ENCODE measurements around the gene TRIM10. TPM values are rescaled to one million over a fixed set of nuclear protein-coding genes. Genes with fewer than 3 reads are reported as not detected.

The TRIM10 gene
- total and polyA plus RNA-seq, 2 experiments from 2014 or later = 0.11 TPM; not detected in 1

- no peaks in the 10 kb centered on the region for H4K20me1 ChIP-seq (ENCODE audit: insufficient read depth)
- peaks cover 35% of the 10 kb centered on the region for H3K4me1 ChIP-seq (ENCODE audit: insufficient read depth)
- no peak overlapping the region for H3K9ac ChIP-seq
- 63 to 81% methylated on average over 14 to 17 of the region's 17 CpGs for WGBS, 2 experiments (ENCODE audit: low coverage in 1 of 2, low lambda C conversion rate in 2 of 2, missing lambda C conversion rate in 2 of 2)
- no peaks in the 10 kb centered on the region for H3K27me3 ChIP-seq (replicated peaks; ENCODE audit: insufficient read depth)
- H3F3A ChIP-seq (ENCODE audit: insufficient read depth) = peaks cover 15% of the 10 kb centered on the region
- TF ChIP-seq EZH2phosphoT487 (IDR thresholded peaks at IDR 0.05; ENCODE audit: insufficient read depth, low read depth) (no peak), EZH2 (IDR thresholded peaks at IDR 0.05; ENCODE audit: insufficient read depth, poor library complexity, severe bottlenecking) (no peak)
- no peaks in the 10 kb centered on the region for H3K9me2 ChIP-seq (ENCODE audit: insufficient read depth)
- H3K36me3 ChIP-seq (ENCODE audit: low read depth) = no peaks in the 10 kb centered on the region
- no peak overlapping the region for H2AFZ ChIP-seq
- H3K79me2 ChIP-seq (ENCODE audit: insufficient read depth) = no peaks in the 10 kb centered on the region
- H3K27ac ChIP-seq = no peak overlapping the region
- no peak for DNase-seq
- H3K4me2 ChIP-seq (ENCODE audit: unreplicated experiment) = no peak overlapping the region
- no peak overlapping the region for H3K4me3 ChIP-seq
- no peaks in the 10 kb centered on the region for H3K9me3 ChIP-seq (ENCODE audit: low read depth)
- in situ Hi-C loops (cut with MboI) = no loop called here
These were observed 7.0 kb downstream of the TRIM10 start for GRCh38 chr6:30154061-30154460.

GRCh38 chr6:30152910-30153610 is 8.0 kb downstream of the TRIM10 start:
- no peak for DNase-seq
- no peak overlapping the region for H3K4me2 ChIP-seq (ENCODE audit: unreplicated experiment)
- no peak overlapping the region for H3K4me3 ChIP-seq
- H4K20me1 ChIP-seq (ENCODE audit: insufficient read depth) = no peaks in the 10 kb centered on the region
- H3K36me3 ChIP-seq (ENCODE audit: low read depth) = no peaks in the 10 kb centered on the region
- in situ Hi-C loops (cut with MboI) = no loop called here
- no peaks in the 10 kb centered on the region for H3K9me3 ChIP-seq (ENCODE audit: low read depth)
- peaks cover 15% of the 10 kb centered on the region for H3F3A ChIP-seq (ENCODE audit: insufficient read depth)
- no peaks in the 10 kb centered on the region for H3K9me2 ChIP-seq (ENCODE audit: insufficient read depth)
- H3K4me1 ChIP-seq (ENCODE audit: insufficient read depth) = peaks cover 35% of the 10 kb centered on the region
- H2AFZ ChIP-seq = no peak overlapping the region
- TF ChIP-seq EZH2phosphoT487 (IDR thresholded peaks at IDR 0.05; ENCODE audit: insufficient read depth, low read depth) (no peak), EZH2 (IDR thresholded peaks at IDR 0.05; ENCODE audit: insufficient read depth, poor library complexity, severe bottlenecking) (no peak)
- no peaks in the 10 kb centered on the region for H3K79me2 ChIP-seq (ENCODE audit: insufficient read depth)
- no peaks in the 10 kb centered on the region for H3K27me3 ChIP-seq (replicated peaks; ENCODE audit: insufficient read depth)
- H3K9ac ChIP-seq = no peak overlapping the region
- no peak overlapping the region for H3K27ac ChIP-seq
- WGBS, 2 experiments (ENCODE audit: low coverage in 1 of 2, low lambda C conversion rate in 2 of 2, missing lambda C conversion rate in 2 of 2) = 80% methylated on average over 3 of the region's 3 CpGs

DNA sequence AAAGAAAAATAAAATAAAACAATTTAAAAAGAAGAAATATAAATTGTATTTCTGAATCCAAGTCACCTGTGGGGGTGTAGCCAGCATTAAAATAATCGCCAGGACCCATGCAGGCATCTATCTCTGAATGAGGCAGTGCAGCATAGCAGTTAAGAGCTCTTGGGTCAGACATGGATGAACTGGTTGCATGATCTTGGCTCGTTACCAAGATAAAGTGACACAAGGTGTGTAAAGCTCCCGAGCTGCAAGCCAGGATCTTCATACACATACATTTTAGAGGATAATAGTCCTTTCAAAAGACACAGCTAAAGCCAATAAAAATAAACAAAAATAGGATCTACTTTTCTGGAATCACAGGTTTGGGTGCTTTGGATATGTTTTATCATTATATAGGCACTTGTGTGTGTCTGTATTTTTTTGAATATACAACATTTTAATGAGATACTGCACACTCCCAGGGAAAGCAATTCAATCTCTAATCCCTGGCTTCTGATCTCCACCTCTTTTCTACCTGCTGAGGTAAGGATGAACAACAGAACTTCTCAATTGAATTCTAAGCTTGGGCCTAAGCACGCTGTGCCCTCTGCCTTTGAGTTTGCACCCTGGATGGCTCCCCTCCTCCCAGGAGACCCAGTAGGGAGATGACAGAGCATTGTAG is 8.9 kb downstream of the TRIM10 start:
- Histone ChIP-seq H3K27ac (no peak overlapping the region), H3K9ac (no peak overlapping the region), H3K4me3 (no peak overlapping the region), H3K9me3 (ENCODE audit: low read depth) (no peaks in the 10 kb centered on the region), H3K27me3 (replicated peaks; ENCODE audit: insufficient read depth) (no peaks in the 10 kb centered on the region), H3F3A (ENCODE audit: insufficient read depth) (peaks cover 15% of the 10 kb centered on the region), H3K9me2 (ENCODE audit: insufficient read depth) (no peaks in the 10 kb centered on the region), H4K20me1 (ENCODE audit: insufficient read depth) (no peaks in the 10 kb centered on the region), H3K36me3 (ENCODE audit: low read depth) (no peaks in the 10 kb centered on the region), H3K79me2 (ENCODE audit: insufficient read depth) (no peaks in the 10 kb centered on the region), H2AFZ (no peak overlapping the region), H3K4me2 (ENCODE audit: unreplicated experiment) (no peak overlapping the region), H3K4me1 (ENCODE audit: insufficient read depth) (peaks cover 26% of the 10 kb centered on the region)
- in situ Hi-C loops (cut with MboI) = no loop called here
- TF ChIP-seq EZH2 (IDR thresholded peaks at IDR 0.05; ENCODE audit: insufficient read depth, poor library complexity, severe bottlenecking) = no peak
- TF ChIP-seq EZH2phosphoT487 (IDR thresholded peaks at IDR 0.05; ENCODE audit: insufficient read depth, low read depth) = no peak
- DNase-seq = no peak
- WGBS, 2 experiments (ENCODE audit: low coverage in 1 of 2, low lambda C conversion rate in 2 of 2, missing lambda C conversion rate in 2 of 2) = 75 to 78% methylated on average over 4 of the region's 4 CpGs

DNA sequence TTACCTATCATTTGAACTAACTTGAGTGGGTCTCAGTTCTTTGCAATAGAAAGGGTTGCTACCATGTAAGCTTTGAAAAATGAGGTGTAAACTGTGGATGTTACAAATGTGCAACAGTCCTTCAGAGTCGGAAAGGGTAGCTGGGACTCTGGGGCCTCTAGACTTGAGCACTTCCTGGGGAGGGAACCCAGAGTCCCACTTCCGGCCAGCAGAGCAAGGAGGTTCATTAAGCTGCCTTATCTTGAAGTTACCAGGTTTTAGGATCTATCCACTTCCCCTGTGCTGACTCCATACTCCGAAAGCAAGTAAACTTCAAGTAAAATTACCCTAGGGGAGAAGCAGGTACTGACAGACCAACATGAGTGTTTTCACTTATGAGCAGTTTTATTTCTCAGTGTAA is 9.4 kb downstream of the TRIM10 start:
- in situ Hi-C loops (cut with MboI) = no loop called here
- H3K79me2 ChIP-seq (ENCODE audit: insufficient read depth) = no peaks in the 10 kb centered on the region
- H3K27me3 ChIP-seq (replicated peaks; ENCODE audit: insufficient read depth) = no peaks in the 10 kb centered on the region
- no peaks in the 10 kb centered on the region for H4K20me1 ChIP-seq (ENCODE audit: insufficient read depth)
- H2AFZ ChIP-seq = no peak overlapping the region
- no peaks in the 10 kb centered on the region for H3K9me2 ChIP-seq (ENCODE audit: insufficient read depth)
- H3K4me1 ChIP-seq (ENCODE audit: insufficient read depth) = peaks cover 21% of the 10 kb centered on the region
- no peak for DNase-seq
- H3K9me3 ChIP-seq (ENCODE audit: low read depth) = no peaks in the 10 kb centered on the region
- H3K36me3 ChIP-seq (ENCODE audit: low read depth) = no peaks in the 10 kb centered on the region
- H3F3A ChIP-seq (ENCODE audit: insufficient read depth) = peaks cover 15% of the 10 kb centered on the region
- H3K4me2 ChIP-seq (ENCODE audit: unreplicated experiment) = no peak overlapping the region
- H3K9ac ChIP-seq = no peak overlapping the region
- no peak overlapping the region for H3K27ac ChIP-seq
- WGBS, 2 experiments (ENCODE audit: low coverage in 1 of 2, low lambda C conversion rate in 2 of 2, missing lambda C conversion rate in 2 of 2) = 40 to 42% methylated on average over 3 of the region's 3 CpGs
- no peak for TF ChIP-seq EZH2 (IDR thresholded peaks at IDR 0.05; ENCODE audit: insufficient read depth, poor library complexity, severe bottlenecking)
- no peak for TF ChIP-seq EZH2phosphoT487 (IDR thresholded peaks at IDR 0.05; ENCODE audit: insufficient read depth, low read depth)
- no peak overlapping the region for H3K4me3 ChIP-seq
